Effector CD8-positive, alpha-beta T cell (primary cell): ENCODE data around the gene APIP.

Source experiments
- DNase-seq: peaks from one replicate; lab custom pipeline; 2025; lab: John Stamatoyannopoulos, UW

Gene APIP

GRCh38 chr11:34840736-34841386 lies 75.3 kb downstream of the APIP start:
- DNase-seq = no peak

- no peak for DNase-seq
Measured at GRCh38 chr11:34839969-34840368, 76.2 kb downstream of the APIP start.

- DNase-seq = no peak
Measured at GRCh38 chr11:34836958-34837856, 79.0 kb downstream of the APIP start.

- no peak for DNase-seq
Measured at GRCh38 chr11:34833602-34834001, 82.6 kb downstream of the APIP start.
